GM21576 (cell line): ENCODE measurements around the gene HGFAC.

Experiments used
- ATAC-seq: cut with Tn5 transposase; IDR thresholded peaks from one replicate; pipeline ENCODE4 v1.9.1; 2021; ENCODE audit warnings: mild to moderate bottlenecking, moderate library complexity; ENCODE audit not compliant: unreplicated experiment

HGFAC gene

DNA sequence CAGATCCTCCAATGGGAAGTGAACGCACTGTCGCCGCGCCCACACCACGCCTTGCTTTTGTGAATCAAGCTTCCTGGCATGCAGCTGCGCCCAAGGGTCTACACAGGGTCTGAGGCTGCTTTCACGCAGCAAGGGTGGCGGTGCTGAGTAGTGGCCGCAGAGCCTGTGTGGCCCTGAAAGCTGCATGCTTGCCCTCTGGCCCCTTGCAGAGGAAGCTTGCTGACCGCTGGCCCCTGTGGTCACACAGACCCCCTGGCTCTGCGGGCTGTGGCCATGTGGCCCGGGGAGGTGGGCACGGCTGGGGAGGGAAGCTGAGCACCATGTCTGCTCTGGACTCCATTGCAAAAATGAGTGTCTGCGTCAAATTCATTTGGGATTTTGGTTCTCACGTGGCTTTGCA, 30.1 kb downstream of the HGFAC start:
- ATAC-seq = no peak

GRCh38 chr4:3472411-3473141, 30.8 kb downstream of the HGFAC start:
- ATAC-seq = no peak

DNA sequence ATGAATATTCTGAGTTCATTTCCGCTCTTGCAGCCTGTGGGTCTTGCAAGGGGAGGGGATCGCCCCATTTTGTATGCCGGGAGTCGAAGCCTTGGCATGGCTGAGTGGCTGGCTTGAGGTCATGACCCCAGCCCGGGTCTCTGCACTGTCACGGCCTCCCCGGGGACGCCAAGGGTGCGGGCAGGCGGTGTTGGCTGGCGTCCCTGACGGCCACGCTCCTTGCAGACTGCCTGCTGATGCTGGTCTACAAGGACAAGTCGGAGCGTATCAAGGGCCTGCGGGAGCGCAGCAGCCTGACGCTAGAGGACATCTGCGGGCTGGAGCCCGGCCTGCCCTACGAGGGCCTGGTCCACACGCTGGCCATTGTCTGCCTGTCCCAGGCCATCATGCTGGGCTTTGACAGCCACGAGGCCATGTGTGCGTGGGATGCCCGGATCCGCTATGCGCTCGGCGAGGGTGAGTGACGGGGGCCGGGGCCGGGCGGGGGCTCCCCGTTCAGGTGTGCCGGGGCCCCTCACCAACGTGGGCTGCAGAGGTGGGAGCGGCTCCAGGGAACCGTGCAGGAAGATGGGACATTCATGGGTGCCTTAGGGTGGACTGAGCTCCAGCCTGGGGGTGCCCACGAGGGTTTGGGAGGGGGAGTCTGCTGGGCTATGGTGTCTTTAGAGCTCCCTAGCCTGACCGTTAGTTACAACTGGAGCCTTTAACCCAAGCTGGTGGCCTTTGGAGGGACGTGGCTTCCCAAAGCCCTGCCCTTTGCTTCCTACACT, 31.6 kb downstream of the HGFAC start:
- ATAC-seq = no peak

- ATAC-seq = no peak
Measured at GRCh38 chr4:3473996-3474765, 32.4 kb downstream of the HGFAC start.

DNA sequence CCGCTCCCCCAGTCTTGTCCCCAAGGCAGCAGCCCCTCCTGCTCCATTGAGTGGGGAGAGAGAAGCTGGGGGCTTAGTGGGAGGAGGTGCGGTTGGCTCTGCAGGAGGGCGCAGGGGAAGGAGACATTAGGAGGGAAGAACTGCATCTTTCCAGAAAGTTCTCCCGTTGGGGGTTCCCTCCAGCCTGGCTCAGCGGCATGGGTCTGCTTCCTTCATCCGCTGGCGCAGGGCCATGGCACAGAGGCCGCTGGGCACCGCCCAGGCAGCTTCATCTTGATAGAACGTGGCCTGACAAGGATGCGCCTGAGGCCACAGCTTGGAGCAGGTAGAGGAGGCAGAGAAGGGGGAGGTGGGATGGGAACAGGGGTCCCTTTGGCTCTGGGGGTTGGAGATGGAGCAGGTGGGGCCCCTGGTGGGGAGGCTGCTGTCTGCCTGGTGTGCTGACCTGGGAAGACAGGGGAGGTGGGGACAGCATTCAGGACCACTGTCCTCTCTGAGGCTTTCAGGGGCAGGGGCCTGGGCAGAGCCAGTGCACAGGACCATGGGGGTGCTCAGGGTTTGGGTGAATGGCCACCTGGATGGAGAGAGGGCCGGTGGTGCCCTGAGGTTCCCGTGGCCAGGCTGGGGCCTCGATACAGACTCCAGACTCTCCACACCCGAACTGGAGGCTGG, 33.4 kb downstream of the HGFAC start:
- no peak for ATAC-seq

DNA sequence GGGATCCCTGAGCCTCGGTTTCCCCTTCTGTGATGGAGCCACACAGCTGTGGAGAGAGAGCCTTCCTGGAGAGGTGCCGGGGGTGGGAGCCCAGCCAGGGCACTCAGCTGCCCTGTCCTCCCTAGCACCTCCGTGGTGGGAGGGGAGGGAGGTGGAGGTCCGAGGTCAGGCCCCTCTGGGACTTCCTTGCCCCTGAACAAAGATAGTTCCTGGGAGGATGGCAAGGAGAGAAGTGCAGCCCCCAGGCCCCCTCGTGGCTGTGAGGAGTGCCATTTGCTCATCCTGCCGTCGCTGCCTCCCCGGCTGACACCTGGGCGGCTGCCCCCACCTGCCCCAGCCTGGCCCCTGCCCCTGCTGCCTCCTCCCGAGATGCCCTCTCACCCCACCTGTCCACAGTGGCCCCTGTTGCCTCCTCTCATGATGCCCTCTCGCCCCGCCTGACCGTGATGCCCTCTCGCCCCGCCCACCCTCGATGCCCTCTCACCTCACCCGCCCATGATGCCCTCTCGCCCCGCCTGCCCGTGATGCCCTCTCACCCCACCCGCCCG, 34.0 kb downstream of the HGFAC start:
- ATAC-seq = no peak

GRCh38 chr4:3476341-3476747, 34.6 kb downstream of the HGFAC start:
- no peak for ATAC-seq

GRCh38 chr4:3476936-3477749, 35.4 kb downstream of the HGFAC start:
- ATAC-seq = no peak

DNA sequence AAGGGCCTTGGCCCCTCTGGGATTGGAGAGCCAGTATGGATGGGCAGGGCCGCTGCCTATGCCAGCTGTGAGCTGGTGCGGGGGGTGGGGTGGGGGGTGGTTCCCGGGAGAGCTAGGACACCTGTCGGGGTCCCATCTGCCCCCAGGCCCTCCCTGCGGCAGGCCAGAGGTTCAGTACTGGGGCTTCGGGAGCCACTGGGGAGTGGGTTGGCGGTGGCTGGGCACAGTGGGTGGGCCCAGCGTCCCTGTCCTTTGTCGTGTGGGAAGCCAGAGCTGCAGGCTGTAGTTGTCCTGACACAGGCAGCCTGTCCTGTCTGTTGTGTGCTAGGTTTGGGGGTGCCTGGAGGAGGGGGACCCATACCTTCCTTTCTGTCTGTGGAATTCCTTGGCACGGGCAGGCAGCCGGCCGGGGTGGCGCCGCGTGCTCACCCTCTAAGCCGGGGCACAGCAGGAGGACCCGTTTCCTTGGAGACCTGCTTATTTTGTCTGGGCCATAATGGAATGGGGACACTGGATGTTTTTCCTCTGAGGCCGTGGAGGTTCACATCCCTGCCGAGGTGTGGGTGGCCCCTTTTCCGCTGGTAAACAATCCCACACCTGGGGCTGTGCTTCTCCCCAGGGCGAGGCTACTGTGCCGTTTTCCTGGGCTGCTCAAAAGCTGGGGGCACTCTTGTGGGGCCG, 36.1 kb downstream of the HGFAC start:
- ATAC-seq = no peak

DNA sequence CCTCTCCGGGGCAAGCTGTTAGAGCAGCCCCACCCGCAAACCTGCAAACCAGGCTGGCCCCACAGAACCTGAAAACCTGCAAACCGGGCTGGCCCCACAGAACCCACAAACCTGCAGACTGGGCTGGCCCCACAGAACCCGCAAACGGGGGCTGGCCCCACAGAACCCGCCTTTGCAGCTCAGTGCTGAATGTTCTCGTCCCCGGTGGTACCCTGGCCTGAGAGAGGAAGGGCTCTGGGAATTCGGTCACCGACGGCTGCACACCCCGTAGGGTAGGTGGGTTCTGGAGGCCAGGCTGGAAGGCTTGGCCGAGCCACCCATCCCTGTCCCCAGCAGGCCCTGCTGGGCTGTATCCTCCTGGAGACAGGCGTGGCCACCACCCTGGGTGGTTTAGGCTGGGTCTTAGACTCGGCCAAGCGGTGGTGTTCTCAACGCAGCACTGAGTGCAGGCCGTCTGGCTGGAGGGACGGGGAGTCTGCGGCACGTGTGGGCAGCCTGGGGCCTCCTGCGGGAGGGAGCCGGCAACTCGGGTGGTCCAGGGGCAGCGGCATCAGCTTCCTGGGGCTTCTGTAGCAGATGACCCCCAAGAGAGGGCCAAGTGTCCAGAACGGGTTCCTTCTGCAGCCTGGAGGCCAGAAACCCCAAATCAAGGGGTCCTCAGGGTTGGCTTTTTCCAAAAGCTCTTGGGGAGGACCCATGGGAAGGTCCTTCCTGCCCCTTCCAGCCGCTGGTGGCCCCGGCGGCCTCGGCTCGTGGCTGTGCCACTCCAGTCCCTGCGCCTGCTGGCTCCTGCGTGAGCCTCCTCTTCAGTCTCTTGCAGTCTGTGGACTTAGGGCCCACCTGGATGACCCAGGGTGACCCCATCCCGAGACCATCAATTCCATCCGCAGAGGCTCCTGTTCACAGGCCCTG, 36.9 kb downstream of the HGFAC start:
- no peak for ATAC-seq

DNA sequence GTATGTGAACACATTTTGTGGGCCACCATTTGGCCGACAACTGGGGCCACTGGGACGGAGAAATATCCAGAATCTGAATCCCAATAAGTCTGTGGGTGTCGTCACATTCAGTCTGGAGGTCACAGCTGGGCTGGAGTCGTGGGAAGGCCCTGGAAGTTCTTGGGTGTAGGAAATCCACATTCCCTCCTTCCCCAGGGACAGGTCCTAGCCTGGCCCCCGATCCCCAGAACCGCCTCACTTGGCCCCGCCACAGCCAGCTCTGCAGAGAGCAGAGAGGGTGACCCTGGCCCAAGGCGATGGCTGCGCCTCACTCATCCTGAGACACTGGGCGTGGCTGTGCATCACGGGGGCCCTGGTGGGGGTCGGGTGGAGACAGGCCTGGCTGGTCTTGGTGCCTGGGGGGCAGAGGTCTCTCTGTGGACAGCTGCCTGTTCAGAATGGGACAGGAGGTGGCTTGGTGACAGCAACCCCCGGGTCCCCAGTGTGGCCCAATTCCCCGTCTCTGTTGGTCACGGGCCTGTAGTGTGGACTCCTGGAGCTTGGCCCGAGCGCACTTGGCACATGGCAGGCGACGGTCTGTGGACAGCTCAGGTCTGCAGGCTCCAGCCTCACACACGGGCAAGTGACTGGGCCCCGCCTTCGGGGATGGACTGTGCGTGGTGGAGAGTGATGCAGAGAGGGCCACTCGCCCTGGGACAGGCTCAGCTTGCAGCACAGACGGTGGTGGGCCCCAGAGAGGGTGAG, 37.8 kb downstream of the HGFAC start:
- ATAC-seq = no peak

DNA sequence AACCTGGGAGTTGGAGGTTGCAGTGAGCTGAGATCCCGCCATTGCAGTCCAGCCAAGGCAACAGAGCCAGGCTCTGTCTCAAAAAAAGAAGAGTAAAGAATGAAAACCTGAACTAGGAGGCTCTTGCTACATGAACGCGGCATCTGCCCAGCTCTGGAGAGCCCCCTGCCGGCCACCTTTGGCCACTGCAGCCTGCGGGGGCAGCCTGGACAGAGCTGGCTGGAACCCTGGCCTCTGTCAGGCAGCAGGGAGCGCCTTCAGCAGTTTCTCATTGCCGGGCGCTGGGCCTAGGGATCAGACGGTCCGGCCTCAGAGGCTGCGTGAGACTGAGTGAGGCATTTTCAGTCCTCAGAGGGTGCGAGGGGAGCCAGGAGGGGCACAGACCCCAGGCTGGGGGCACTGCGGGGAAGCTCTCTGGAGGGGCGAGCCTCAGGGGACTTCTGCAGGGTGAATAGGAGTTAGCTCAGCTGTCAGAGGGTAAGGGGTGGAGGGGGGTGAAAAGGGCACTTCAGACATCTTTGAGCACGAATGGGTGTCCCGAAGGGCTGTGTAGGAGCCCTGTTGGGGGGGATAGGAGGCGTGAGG, 38.9 kb downstream of the HGFAC start:
- ATAC-seq = no peak

- ATAC-seq = no peak
Measured at GRCh38 chr4:3481113-3481531, 39.4 kb downstream of the HGFAC start.

- ATAC-seq = no peak
Measured at GRCh38 chr4:3481783-3482393, 40.1 kb downstream of the HGFAC start.

DNA sequence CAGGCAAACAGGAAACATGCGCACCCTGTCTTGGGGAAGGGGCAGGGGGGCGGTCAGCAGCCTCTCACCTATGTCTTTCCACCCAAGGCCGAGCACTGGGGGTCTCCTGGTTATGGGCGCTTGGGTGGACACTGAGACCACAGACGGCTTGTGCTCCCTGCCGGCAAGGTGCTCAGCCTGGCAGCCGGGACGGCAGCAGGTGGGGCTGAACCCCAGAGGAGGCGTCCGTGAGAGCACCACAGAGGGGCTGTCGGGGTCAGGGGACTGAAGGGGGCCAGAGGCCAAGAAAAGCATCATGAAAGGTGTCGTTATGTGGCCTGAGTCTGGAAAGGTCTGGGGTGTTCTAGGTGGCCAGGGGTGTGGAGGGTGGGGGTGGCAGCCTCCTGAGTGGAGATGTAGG, 40.9 kb downstream of the HGFAC start:
- no peak for ATAC-seq

GRCh38 chr4:3483471-3483921, 41.7 kb downstream of the HGFAC start:
- no peak for ATAC-seq
